Measurements from ENCODE around the gene WARS2.

WARS2 gene

GRCh38 chr1:119011706-119012105, 128.7 kb downstream of the WARS2 start:
- TF ChIP-seq ZFX (IDR thresholded peaks at IDR 0.05; ENCODE audit: borderline replicate concordance) (no peak), CTCF (IDR thresholded peaks at IDR 0.05) (no peak)
- H3K27ac ChIP-seq = no peak overlapping the region

GRCh38 chr1:119011116-119011515, 129.3 kb downstream of the WARS2 start:
- TF ChIP-seq CTCF (IDR thresholded peaks at IDR 0.05) (no peak), ZFX (IDR thresholded peaks at IDR 0.05; ENCODE audit: borderline replicate concordance) (no peak)
- no peak overlapping the region for H3K27ac ChIP-seq

GRCh38 chr1:119010201-119010600, 130.3 kb downstream of the WARS2 start:
- no peak overlapping the region for H3K27ac ChIP-seq
- TF ChIP-seq ZFX (IDR thresholded peaks at IDR 0.05; ENCODE audit: borderline replicate concordance) (no peak), CTCF (IDR thresholded peaks at IDR 0.05) (no peak)

- TF ChIP-seq ZFX (IDR thresholded peaks at IDR 0.05; ENCODE audit: borderline replicate concordance) (no peak), CTCF (IDR thresholded peaks at IDR 0.05) (no peak)
- no peak overlapping the region for H3K27ac ChIP-seq
Measured at GRCh38 chr1:119009312-119009655, 131.2 kb downstream of the WARS2 start.

- no peak overlapping the region for H3K27ac ChIP-seq
- TF ChIP-seq ZFX (IDR thresholded peaks at IDR 0.05; ENCODE audit: borderline replicate concordance) (no peak), CTCF (IDR thresholded peaks at IDR 0.05) (peak; percentile 75)
Measured at GRCh38 chr1:119008483-119009311, 131.8 kb downstream of the WARS2 start.

GRCh38 chr1:119007670-119008482, 132.6 kb downstream of the WARS2 start:
- TF ChIP-seq CTCF (IDR thresholded peaks at IDR 0.05) = no peak

GRCh38 chr1:119007339-119007669, 133.1 kb downstream of the WARS2 start:
- TF ChIP-seq CTCF (IDR thresholded peaks at IDR 0.05) (no peak), ZFX (IDR thresholded peaks at IDR 0.05; ENCODE audit: borderline replicate concordance) (no peak)

More at GRCh38 chr1:119007670-119008482, 132.6 kb downstream of the WARS2 start:
- H3K27ac ChIP-seq = no peak overlapping the region

More at GRCh38 chr1:119007339-119007669, 133.1 kb downstream of the WARS2 start:
- H3K27ac ChIP-seq = no peak overlapping the region
